T1000 (cell line): Measurements from ENCODE around the gene MLH3.

Experiments
- DNase-seq: peaks from one replicate; lab custom pipeline; 2025; ENCODE audit warnings: mixed read lengths; lab: John Stamatoyannopoulos, UW

The MLH3 gene

GRCh38 chr14:74965486-74966153, 85.6 kb downstream of the MLH3 start:
- DNase-seq: no peak

DNA sequence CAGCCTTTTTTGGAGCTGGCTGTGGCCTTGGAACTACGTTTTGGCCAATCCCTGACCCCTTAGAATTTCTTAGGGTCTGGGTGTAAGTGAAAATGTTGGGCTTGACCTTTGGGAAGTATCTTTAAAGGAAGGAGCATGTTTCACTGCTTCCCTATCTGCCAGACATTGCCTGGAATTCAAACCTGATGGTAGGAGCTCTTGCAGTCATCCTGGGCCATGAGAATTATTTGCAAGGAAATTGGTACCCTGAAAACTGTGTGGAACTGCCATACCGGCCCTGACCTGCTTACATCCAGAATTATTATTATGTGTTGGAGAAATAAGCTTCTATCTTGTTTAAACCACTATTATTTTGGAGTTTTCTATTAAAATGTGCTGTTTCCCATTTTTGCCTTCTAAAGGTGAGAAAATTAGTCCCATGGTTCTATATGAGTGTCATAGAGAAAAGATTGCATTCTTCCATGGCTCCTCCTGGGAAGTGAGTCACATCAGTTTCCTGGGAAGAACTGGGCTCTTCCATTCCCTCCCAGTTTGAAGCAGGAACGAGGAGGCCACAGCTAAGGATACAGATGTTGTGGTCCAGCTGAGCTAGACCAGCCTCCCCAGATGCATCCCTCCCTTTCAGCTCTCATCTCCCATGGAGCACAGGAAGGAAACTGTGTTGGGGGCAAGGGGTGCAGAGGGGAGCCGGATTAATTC, 86.3 kb downstream of the MLH3 start:
- DNase-seq: no peak
